ENCODE results near the gene UMODL1.

GRCh38 chr21:42026082-42026435, 45.1 kb upstream of the UMODL1 start:
- no peak for TF ChIP-seq POLR2AphosphoS5 (IDR thresholded peaks at IDR 0.05; ENCODE audit: low read depth, low read length)
- no peak for TF ChIP-seq POLR2A (IDR thresholded peaks at IDR 0.05; ENCODE audit: low read depth, low read length)
- no peak for TF ChIP-seq TAF1 (IDR thresholded peaks at IDR 0.05; ENCODE audit: borderline replicate concordance, low read depth, low read length)

All from GM12892 (cell line).